Brain microvascular endothelial cell (primary cell): ENCODE measurements around the gene TENM3.
"Not testable (repeated sequence)": the region's sequence is repeated elsewhere in the genome, so short reads cannot be mapped to it uniquely, and the experiment has no call there.

Source experiments
- DNase-seq: peaks from one replicate; pipeline ENCODE4 v3.0.0-alpha.2; 2020
- H3K27ac ChIP-seq: fragments of 250-450 bp; sonication (Bioruptor Pico); 2 replicates; pipeline ENCODE4 v1.5.1; 2020; ENCODE audit warnings: mild to moderate bottlenecking, moderate library complexity
- H3K27me3 ChIP-seq: fragments of 250-450 bp; sonication (Bioruptor Pico); replicated peaks from 2 replicates; pipeline ENCODE4 v1.5.1; 2020; ENCODE audit warnings: mild to moderate bottlenecking
- H3K36me3 ChIP-seq: fragments of 250-450 bp; sonication (Bioruptor Pico); replicated peaks from 2 replicates; pipeline ENCODE4 v1.5.1; 2020; ENCODE audit warnings: mild to moderate bottlenecking
- H3K4me3 ChIP-seq: 2 replicates; pipeline ENCODE4 v1.5.1; 2011; ENCODE audit warnings: low read depth, mild to moderate bottlenecking, control low read depth, low read length, moderate library complexity
- CTCF ChIP-seq: IDR thresholded peaks from 2 replicates; pipeline ENCODE4 v1.5.1; 2011; ENCODE audit warnings: low read depth, mild to moderate bottlenecking, moderate library complexity, low read length, control low read depth, inconsistent platforms; ENCODE audit errors: missing control alignments
- in situ Hi-C: cut with HindIII; loops from 2 replicates; pipeline ENCODE4 v1.10.0; 2017; ENCODE audit warnings: low sequenced_read_pairs, low pct_ligation_motif_present

The TENM3 gene

GRCh38 chr4:182243204-182243603 is at the start of gene TENM3:
TENM3 (plus strand) TSS chr4:182243402; CDS start chr4:182324021, 80,619 bp downstream.
- H3K27me3 ChIP-seq, H3K27ac ChIP-seq, H3K4me3 ChIP-seq, DNase-seq, H3K36me3 ChIP-seq, in situ Hi-C loops: not testable (repeated sequence)

- in situ Hi-C loops = no loop called here
- H3K27ac ChIP-seq = no peak overlapping the region
- no peak for DNase-seq
- no peaks in the 10 kb centered on the region for H3K27me3 ChIP-seq
- H3K4me3 ChIP-seq = no peak overlapping the region
- no peaks in the 10 kb centered on the region for H3K36me3 ChIP-seq
- no peak for TF ChIP-seq CTCF
Observed at GRCh38 chr4:182194091-182194824, 48.9 kb upstream of the TENM3 start.

GRCh38 chr4:182197611-182198010 is 45.6 kb upstream of the TENM3 start:
- no peak for DNase-seq
- Histone ChIP-seq H3K27ac (no peak overlapping the region), H3K4me3 (no peak overlapping the region), H3K27me3 (no peaks in the 10 kb centered on the region), H3K36me3 (no peaks in the 10 kb centered on the region)
- in situ Hi-C loops = no loop called here
- no peak for TF ChIP-seq CTCF

GRCh38 chr4:182201871-182202270 is 41.3 kb upstream of the TENM3 start:
- no peak overlapping the region for H3K4me3 ChIP-seq
- no peak for TF ChIP-seq CTCF
- no peaks in the 10 kb centered on the region for H3K36me3 ChIP-seq
- no peaks in the 10 kb centered on the region for H3K27me3 ChIP-seq
- in situ Hi-C loops = no loop called here
- no peak for DNase-seq
- no peak overlapping the region for H3K27ac ChIP-seq

- no peak overlapping the region for H3K27ac ChIP-seq
- in situ Hi-C loops = no loop called here
- no peak overlapping the region for H3K4me3 ChIP-seq
- H3K36me3 ChIP-seq = no peaks in the 10 kb centered on the region
- H3K27me3 ChIP-seq = no peaks in the 10 kb centered on the region
- no peak for TF ChIP-seq CTCF
- no peak for DNase-seq
Observed at GRCh38 chr4:182202650-182203049, 40.6 kb upstream of the TENM3 start.

- Histone ChIP-seq H3K27me3 (no peaks in the 10 kb centered on the region), H3K4me3 (no peak overlapping the region), H3K36me3 (no peaks in the 10 kb centered on the region), H3K27ac (no peak overlapping the region)
- in situ Hi-C loops = no loop called here
- TF ChIP-seq CTCF = no peak
- DNase-seq = no peak
Observed at GRCh38 chr4:182203872-182204411, 39.3 kb upstream of the TENM3 start.
